ENCODE results near the gene EFCAB13.

EFCAB13 gene

GRCh38 chr17:47323382-47324223 is at the start of gene EFCAB13:
Gene EFCAB13 (plus strand): TSS chr17:47323955. CDS start chr17:47328354, 4,399 bp downstream.
- peak; percentile 77 to 92 (median 92) for DNase-seq

DNA sequence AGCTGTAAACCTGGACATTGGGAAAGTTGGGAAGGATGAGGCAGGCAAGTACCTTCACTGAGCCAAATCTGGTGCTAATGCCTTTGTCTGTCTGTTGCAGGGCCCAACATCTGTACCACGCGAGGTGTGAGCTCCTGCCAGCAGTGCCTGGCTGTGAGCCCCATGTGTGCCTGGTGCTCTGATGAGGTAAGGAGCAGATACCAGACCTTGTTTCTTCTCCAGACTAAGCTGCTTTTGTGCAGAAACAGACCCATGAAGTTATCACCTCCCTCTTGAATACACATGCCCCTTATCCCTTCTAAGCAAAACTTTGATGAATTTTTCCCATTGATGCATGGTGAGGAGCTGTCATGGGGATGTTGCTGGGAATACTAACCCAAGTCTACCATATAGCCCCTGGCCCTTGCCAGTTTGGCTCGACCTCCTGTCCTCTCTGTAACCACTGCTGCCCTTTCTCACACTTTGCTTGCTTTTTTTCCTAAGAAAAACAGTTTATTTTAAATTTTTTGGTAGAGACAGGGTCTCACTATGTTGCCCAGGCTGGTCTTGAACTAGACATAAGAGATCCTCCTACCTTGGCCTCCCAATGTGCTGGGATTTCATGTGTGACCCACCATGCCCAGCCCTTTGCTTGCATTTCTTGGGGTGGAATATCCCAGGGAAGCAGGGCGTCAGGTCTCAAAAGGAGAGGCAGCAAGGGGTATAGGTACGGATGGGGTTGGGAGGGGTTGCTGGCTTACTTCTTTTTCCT is 49.3 kb upstream of the EFCAB13 start:
- DNase-seq = no peak

DNA sequence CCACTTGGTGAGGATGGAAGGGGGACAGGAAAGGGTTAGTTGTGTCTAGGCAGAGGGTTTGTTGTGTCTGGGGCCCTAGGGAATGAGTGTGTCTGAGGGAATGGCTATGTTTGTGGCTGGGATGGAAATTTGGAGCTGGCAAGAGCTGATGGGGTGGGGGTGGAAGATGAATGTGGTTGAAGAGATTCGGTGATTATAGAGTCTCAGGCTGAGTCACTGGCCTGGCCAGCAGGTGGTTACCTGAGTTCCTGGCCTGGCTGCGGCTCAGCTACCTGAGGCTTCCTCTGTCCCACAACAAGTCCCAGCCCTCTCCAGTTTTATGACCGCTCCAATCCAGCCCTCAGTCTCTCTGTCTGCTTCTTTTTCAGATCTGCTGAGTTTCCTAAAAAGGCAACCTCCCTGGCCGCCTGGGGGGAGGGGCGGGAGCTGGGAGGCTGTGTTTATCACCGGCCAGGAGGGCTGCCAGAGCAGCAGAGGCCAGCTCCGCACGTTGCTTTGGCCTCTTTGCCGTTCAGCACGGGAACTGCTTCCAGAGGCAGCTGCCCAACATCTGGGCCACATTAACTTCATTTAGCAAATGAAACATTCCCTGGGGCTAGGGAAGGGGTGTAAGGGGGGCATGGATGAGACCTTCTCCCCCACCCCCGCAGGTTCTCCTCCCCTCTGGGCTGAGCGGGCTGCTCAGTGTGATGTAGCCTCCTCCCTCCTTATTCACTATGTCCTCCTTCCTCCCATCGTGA is 48.3 kb upstream of the EFCAB13 start:
- DNase-seq = no peak

DNA sequence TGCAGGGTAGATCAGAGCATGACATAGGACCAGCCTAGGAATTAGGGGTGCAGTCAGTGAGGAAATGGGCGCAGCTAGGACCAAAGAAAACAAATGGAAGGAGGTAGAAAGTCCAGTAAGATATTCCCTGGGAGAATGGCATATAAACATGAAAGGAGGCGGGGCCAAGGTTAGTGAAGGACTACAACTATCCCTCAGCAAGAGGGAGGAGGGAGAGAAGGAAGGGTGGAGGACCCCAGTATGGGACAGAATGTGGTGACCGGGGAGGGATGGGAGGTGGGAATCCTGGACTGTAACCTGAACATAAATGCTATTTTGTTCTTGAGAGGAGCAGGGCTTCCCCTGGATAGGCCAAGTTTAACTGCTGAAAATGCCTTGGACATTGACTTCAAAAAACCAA is 47.3 kb upstream of the EFCAB13 start:
- no peak for DNase-seq

DNA sequence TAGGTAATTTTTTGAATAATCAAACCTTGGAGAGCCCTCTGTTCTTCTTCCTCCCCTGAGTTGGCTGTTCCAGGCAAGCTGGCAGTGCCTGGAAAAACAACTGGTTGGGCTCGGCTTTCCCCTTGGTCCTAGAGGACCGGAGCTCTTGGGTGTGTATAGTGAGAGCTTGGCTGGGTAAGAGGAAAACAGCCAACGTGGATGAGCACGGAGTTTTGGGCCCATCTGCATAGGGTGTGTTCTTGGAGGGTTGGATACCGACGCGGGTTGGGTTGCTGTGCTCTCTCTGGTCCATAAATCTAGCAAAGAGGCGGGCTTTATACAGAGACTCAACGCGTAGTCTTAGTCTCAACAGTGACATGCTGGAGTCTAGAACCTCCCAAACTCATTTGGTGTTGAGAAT is 46.9 kb upstream of the EFCAB13 start:
- DNase-seq = no peak

DNA sequence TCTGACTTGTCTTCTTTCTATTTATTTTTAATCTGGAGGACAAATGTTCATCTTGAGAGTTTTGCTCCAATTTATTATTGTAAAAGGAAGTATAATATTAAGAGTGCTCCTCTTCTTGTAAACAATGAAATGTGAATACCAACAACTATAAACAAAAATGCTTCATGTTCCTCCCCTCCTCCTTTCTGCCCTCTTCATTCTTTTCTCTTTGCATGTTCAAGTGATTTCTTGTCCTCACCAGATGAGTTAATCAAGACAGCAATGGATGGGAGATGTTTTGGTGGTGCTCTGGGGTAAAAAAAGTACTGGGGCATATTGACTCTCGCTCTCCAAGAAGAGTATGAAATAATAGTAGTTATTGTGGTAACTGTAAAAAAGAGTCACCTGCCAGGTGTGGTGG is 45.8 kb upstream of the EFCAB13 start:
- DNase-seq = no peak

- DNase-seq = no peak
Observed at GRCh38 chr17:47278561-47278960, 45.2 kb upstream of the EFCAB13 start.

GRCh38 chr17:47279062-47279801 is 44.5 kb upstream of the EFCAB13 start:
- DNase-seq = peak; percentile 77

- DNase-seq = peak in 2 of 3 donors; percentile 29 to 33
Observed at GRCh38 chr17:47280072-47280811, 43.5 kb upstream of the EFCAB13 start.

- DNase-seq = peak; percentile 69 to 71 (median 71)
Observed at GRCh38 chr17:47281216-47281615, 42.5 kb upstream of the EFCAB13 start.

- no peak for DNase-seq
Observed at GRCh38 chr17:47285003-47285402, 38.8 kb upstream of the EFCAB13 start.

- DNase-seq = no peak
Observed at GRCh38 chr17:47286198-47286914, 37.4 kb upstream of the EFCAB13 start.

GRCh38 chr17:47287068-47287467 is 36.7 kb upstream of the EFCAB13 start:
- no peak for DNase-seq

GRCh38 chr17:47287639-47288038 is 36.1 kb upstream of the EFCAB13 start:
- no peak for DNase-seq

DNA sequence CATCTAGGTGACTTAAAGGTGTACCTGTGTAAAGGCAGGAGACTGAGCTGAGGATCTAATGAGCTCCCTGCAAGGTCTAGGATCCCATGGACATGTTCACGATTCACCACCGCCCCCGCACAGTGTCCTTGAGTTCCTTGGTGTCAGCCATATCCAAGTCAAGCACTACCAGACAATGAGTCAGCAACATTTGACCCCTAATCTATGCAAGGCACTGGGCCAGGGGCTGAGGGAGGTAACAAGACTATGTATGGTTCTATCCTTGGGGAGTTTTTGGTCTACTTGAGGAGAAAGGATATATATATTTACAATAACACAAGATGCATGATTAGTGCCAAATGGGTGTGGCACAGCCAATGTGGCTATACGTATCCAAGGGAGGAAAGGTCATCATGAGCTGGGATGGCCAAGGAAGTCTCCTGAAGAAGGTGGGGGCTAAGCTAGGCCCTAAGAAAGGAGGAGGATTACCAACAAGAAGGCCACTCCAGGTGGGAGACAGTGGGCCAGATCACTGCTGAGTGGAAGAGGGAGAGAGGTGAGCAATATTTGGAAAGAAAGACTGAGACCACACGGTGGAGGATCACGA is 35.1 kb upstream of the EFCAB13 start:
- peak; percentile 51 to 64 (median 59) for DNase-seq

- no peak for DNase-seq
Observed at GRCh38 chr17:47289302-47289701, 34.5 kb upstream of the EFCAB13 start.

DNA sequence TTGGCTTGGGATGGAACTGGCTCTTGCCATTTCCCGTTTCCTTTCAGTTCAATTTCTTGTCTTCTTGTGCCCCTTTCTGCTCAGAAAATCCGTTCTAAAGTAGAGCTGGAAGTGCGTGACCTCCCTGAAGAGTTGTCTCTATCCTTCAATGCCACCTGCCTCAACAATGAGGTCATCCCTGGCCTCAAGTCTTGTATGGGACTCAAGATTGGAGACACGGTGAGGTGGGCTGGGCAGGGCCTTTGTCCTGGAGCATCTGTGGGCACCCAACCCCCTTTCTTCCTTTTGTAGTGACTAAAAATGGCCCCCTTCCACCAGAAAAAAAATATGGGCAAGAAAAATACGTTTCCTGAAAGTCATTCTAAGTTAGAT is 32.9 kb upstream of the EFCAB13 start:
- no peak for DNase-seq

- DNase-seq = no peak
Observed at GRCh38 chr17:47291242-47291873, 32.4 kb upstream of the EFCAB13 start.

GRCh38 chr17:47292206-47292605 is 31.5 kb upstream of the EFCAB13 start:
- no peak for DNase-seq
